GM12878 (cell line): Measurements from ENCODE around the gene PSMD11. TPM values are rescaled to one million over a fixed set of nuclear protein-coding genes. Genes with fewer than 3 reads are reported as not detected.

Source experiments
- ATAC-seq: fragments of 200-7000 bp; cut with Tn5 transposase; 3 replicates; pipeline ENCODE4 v1.9.1; 2020; ENCODE audit warnings: mild to moderate bottlenecking, moderate library complexity
- BruUV-seq: library from RNA; stranded (reverse); fragments of 400-500 nt; replicated peaks from 2 replicates; lab custom pipeline; 2021; lab: Mats Ljungman, UMichigan
- CTCF ChIA-PET: fragments of 300-600 bp; sonication (Branson Sonifier 250); formaldehyde crosslinking; extraction: SDS; loops from one replicate; lab custom pipeline; 2021; ENCODE audit warnings: inconsistent platforms; lab: Yijun Ruan, JAX
- POLR2A ChIA-PET: fragments of 350-600 bp; formaldehyde crosslinking; extraction: SDS; loops from one replicate; lab custom pipeline; 2021; ENCODE audit warnings: inconsistent platforms; lab: Charles Lee
- RAD21 ChIA-PET: fragments of 300-600 bp; sonication (Branson Sonifier 250); formaldehyde crosslinking; loops from one replicate; lab custom pipeline; 2023; ENCODE audit warnings: antibody characterized with exemption; ENCODE audit not compliant: unreplicated experiment; lab: Charles Lee
- SMC1A ChIA-PET: fragments of 300-600 bp; sonication (Branson Sonifier 250); formaldehyde crosslinking; loops from one replicate; lab custom pipeline; 2023; ENCODE audit not compliant: unreplicated experiment, uncharacterized antibody; lab: Charles Lee
- DNase-seq: peaks from one replicate; pipeline ENCODE4 v3.0.0-alpha.2; 2011; ENCODE audit warnings: low read depth, low spot score
- FAIRE-seq: peaks from 3 replicates; lab custom pipeline; 2011; peaks lifted over from hg19 to GRCh38; lab: Jason Lieb, UNC
- H2AFZ ChIP-seq: 2 replicates; pipeline ENCODE4 v1.6.0; 2011; ENCODE audit warnings: low read depth, low read length, control low read depth; ENCODE audit not compliant: control insufficient read depth
- H3K27ac ChIP-seq: 2 replicates; pipeline ENCODE4 v1.5.1; 2011; ENCODE audit warnings: control low read depth; ENCODE audit not compliant: control insufficient read depth, insufficient read depth
- H3K27me3 ChIP-seq, 2 experiments: replicated peaks in 1 of 2; 2 replicates each; pipeline versions ENCODE4 v1.6.0 to v1.6.1; 2011; ENCODE audit warnings: low read length in 1 of 2; ENCODE audit not compliant: control insufficient read depth in 2 of 2, insufficient read depth in 2 of 2
- H3K36me3 ChIP-seq, 2 experiments: 2 replicates each; pipeline ENCODE4 v1.5.1; 2011; ENCODE audit warnings: low read length in 1 of 2; ENCODE audit not compliant: control insufficient read depth in 2 of 2, insufficient read depth in 2 of 2
- H3K4me1 ChIP-seq: 2 replicates; pipeline ENCODE4 v1.6.1; 2011; ENCODE audit warnings: mild to moderate bottlenecking, low read length, moderate library complexity, mixed read lengths; ENCODE audit not compliant: control insufficient read depth, insufficient read depth
- H3K4me2 ChIP-seq: 2 replicates; pipeline ENCODE4 v1.6.0; 2011; ENCODE audit warnings: control low read depth; ENCODE audit not compliant: control insufficient read depth, insufficient read depth
- H3K4me3 ChIP-seq: fragments of 200-600 bp; sonication (generic); 2 replicates; pipeline ENCODE4 v1.5.1; 2016
- H3K79me2 ChIP-seq: 2 replicates; pipeline ENCODE4 v1.6.0; 2011; ENCODE audit warnings: low read length; ENCODE audit not compliant: control insufficient read depth, insufficient read depth
- H3K9ac ChIP-seq: 2 replicates; pipeline ENCODE4 v1.8.0; 2011; ENCODE audit warnings: low read length, control low read depth, mixed read lengths; ENCODE audit not compliant: control insufficient read depth, insufficient read depth
- H3K9me3 ChIP-seq: replicated peaks from 3 replicates; pipeline ENCODE4 v1.5.1; 2011; ENCODE audit warnings: mild to moderate bottlenecking, low read length; ENCODE audit not compliant: control insufficient read depth, insufficient read depth
- H4K20me1 ChIP-seq: 2 replicates; pipeline ENCODE4 v1.6.0; 2011; ENCODE audit not compliant: control insufficient read depth, insufficient read depth
- MEF2B ChIP-seq: fragments of 450-650 bp; IDR thresholded peaks from 2 replicates; pipeline ENCODE4 v1.6.1; 2018; ENCODE audit warnings: mild to moderate bottlenecking, moderate library complexity; ENCODE audit not compliant: partially characterized antibody, poor library complexity, severe bottlenecking
- WGBS: methylation state at CpG from one replicate; pipeline ENCODE4 v1.1.6; 2016; ENCODE audit warnings: low lambda C conversion rate; ENCODE audit not compliant: insufficient replicate concordance, insufficient coverage; ENCODE audit errors: missing lambda C conversion rate; 5-methylcytosine and 5-hydroxymethylcytosine counted together
- in situ Hi-C: fragments of 300-500 bp; cut with MboI; formaldehyde crosslinking; loops from 9 replicates; pipeline ENCODE4 v1.14.3; 2018; ENCODE audit warnings: mixed read lengths
- intact Hi-C: fragments of 100-400 bp; cut with micrococcal nuclease; formaldehyde crosslinking; loops from one replicate; pipeline ENCODE4 v1.14.2; 2022; ENCODE audit not compliant: unreplicated experiment
- polyA plus RNA-seq, 11 experiments: library from polyadenylated mRNA; depleted of rRNA in 4 of 11; unstranded in 6 of 11; stranded (reverse) in 5 of 11; fragments of >200 nt; fragmentation: Nextera tagmentation in 4 of 11; fragmentation: Illumina TruSeq in 1 of 11; extraction: Ambion mirVana in 4 of 11; extraction: Trizol in 1 of 11; gene quantifications; 1 replicate in 1 of 11; 2 replicates in 10 of 11; pipeline versions ENCODE4 v1.2.1 to v1.2.3, GENCODE V29; 2011 to 2016; ENCODE audit warnings: inconsistent platforms in 2 of 11, missing spikeins in 2 of 11, low read depth in 1 of 11
- total RNA-seq, 4 experiments: library from RNA; depleted of rRNA in 3 of 4; stranded (reverse); fragments of >200 nt in 3 of 4; fragmentation: Illumina TruSeq in 1 of 4; extraction: Trizol in 1 of 4; gene quantifications; 2 replicates each; pipeline versions ENCODE4 v1.2.1 to v1.2.3, GENCODE V29; 2013 to 2021
- TF ChIP-seq, protein P1 (sequence below): fragments of 450-650 bp; IDR thresholded peaks from 2 replicates; pipeline ENCODE4 v1.6.1; 2018; ENCODE audit warnings: mild to moderate bottlenecking, low read depth, moderate library complexity; ENCODE audit not compliant: partially characterized antibody

The PSMD11 gene
- total and polyA plus RNA-seq, 10 of the 15 experiments (the other 5 are each of a cell fraction or from before 2014, with no cell fraction given) = 84.1 to 319 (median 120) TPM

DNA sequence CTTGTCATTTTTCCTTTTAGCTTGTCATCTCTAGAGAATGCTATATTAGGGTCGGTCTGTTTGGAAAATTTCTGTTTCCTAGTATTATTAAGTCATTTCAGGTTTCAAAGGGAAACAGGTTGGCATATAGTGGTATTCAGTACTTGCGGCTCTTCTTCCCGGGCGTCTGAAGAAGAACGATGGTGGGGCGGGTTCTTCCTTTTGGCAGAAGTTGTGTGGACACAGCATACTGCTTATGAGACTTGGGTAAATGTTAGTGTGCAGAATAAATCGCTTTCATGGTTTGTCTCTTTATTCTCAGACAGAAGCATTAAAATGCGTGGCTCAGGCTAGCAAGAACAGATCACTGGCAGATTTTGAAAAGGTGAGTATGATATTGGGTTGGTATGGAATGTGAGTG, 32.9 kb downstream of the PSMD11 start:
- Histone ChIP-seq H3K36me3 (peaks cover 41 to 65% of the 10 kb centered on the region in 2 experiments), H3K27ac (no peak overlapping the region), H3K9me3 (no peaks in the 10 kb centered on the region), H3K9ac (no peak overlapping the region), H3K4me1 (no peaks in the 10 kb centered on the region), H3K27me3 (no peaks in the 10 kb centered on the region), H3K79me2 (no peaks in the 10 kb centered on the region), H2AFZ (no peak overlapping the region), H4K20me1 (no peaks in the 10 kb centered on the region), H3K4me3 (no peak overlapping the region), H3K4me2 (no peak overlapping the region)
- ChIA-PET CTCF (interaction anchor here (7.0 kb wide), 1 partner anchor 14 kb away, joined by 59 read pairs; no protein-coding TSS in a partner anchor), RAD21 (no interaction called here), POLR2A (no interaction called here), SMC1A (interaction anchor here (0.8 to 1.3 kb wide), 2 partner anchors 14 to 182 kb away, joined by 3 read pairs; no protein-coding TSS in a partner anchor)
- no peak for DNase-seq
- WGBS = 89% methylated on average over 8 of the region's 8 CpGs
- no peak for ATAC-seq
- BruUV-seq = no TSS peak
- TF ChIP-seq, protein P1, sequence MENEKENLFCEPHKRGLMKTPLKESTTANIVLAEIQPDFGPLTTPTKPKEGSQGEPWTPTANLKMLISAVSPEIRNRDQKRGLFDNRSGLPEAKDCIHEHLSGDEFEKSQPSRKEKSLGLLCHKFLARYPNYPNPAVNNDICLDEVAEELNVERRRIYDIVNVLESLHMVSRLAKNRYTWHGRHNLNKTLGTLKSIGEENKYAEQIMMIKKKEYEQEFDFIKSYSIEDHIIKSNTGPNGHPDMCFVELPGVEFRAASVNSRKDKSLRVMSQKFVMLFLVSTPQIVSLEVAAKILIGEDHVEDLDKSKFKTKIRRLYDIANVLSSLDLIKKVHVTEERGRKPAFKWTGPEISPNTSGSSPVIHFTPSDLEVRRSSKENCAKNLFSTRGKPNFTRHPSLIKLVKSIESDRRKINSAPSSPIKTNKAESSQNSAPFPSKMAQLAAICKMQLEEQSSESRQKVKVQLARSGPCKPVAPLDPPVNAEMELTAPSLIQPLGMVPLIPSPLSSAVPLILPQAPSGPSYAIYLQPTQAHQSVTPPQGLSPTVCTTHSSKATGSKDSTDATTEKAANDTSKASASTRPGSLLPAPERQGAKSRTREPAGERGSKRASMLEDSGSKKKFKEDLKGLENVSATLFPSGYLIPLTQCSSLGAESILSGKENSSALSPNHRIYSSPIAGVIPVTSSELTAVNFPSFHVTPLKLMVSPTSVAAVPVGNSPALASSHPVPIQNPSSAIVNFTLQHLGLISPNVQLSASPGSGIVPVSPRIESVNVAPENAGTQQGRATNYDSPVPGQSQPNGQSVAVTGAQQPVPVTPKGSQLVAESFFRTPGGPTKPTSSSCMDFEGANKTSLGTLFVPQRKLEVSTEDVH = no peak
- no peak for TF ChIP-seq MEF2B
- intact Hi-C loops = no loop called here
- in situ Hi-C loops = no loop called here
- FAIRE-seq = no peak
